ENCODE data around the gene TPM3.
"Not testable (repeated sequence)": the region's sequence is repeated elsewhere in the genome, so short reads cannot be mapped to it uniquely, and the experiment has no call there.

The TPM3 gene

DNA sequence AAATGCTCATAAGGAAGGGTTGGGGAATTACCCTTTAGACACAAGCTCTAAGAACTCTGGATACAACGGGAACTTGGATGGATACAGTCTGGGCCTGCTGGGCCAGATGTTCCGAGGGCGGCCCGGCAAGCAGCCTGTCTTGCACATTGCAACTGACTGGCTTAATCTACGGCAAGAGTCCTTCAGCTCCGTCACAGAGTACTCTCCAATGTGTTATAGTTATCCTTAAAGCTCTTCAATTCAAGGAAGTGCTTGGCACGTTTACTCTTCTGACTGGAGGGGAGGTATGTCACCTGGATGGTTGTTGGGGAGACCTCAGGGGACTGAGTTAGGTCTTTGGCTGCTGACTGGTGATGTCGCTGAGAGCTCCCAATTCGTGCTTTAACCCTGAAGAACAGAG is 15.4 kb upstream of the TPM3 start:
- no peak overlapping the region for H3K4me3 ChIP-seq (ENCODE audit: control insufficient read depth, low read depth, low read length)
- no peak for DNase-seq (ENCODE audit: low read depth)
- TF ChIP-seq, protein P1, sequence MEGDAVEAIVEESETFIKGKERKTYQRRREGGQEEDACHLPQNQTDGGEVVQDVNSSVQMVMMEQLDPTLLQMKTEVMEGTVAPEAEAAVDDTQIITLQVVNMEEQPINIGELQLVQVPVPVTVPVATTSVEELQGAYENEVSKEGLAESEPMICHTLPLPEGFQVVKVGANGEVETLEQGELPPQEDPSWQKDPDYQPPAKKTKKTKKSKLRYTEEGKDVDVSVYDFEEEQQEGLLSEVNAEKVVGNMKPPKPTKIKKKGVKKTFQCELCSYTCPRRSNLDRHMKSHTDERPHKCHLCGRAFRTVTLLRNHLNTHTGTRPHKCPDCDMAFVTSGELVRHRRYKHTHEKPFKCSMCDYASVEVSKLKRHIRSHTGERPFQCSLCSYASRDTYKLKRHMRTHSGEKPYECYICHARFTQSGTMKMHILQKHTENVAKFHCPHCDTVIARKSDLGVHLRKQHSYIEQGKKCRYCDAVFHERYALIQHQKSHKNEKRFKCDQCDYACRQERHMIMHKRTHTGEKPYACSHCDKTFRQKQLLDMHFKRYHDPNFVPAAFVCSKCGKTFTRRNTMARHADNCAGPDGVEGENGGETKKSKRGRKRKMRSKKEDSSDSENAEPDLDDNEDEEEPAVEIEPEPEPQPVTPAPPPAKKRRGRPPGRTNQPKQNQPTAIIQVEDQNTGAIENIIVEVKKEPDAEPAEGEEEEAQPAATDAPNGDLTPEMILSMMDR (IDR thresholded peaks at IDR 0.05; ENCODE audit: control insufficient read depth, insufficient read depth, low read depth, low read length, missing control alignments) = no peak

DNA sequence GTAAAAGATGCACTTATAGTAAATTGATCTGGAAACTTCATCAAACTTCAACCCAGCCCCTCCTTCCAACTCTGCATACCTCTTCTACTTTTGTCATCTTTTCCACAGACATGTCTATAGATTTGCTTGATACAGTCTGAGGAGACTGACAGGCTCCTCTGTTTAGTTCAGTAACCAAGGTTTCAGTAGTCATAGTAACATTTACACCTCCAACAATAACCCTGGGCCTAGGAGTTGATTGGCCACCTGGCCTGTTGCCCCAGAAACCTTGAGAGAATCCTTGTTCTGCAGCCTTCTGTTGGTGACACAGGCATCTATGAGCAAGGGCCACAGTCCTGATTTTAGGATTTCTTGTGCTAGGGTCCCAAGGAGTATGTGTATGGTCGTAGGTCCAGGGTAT is 14.3 kb upstream of the TPM3 start, which contains the start of gene CFAP141:
Gene CFAP141 (minus strand): TSS at position 138 of the 400 bp plus-strand sequence. CDS start 26 bp downstream, at position 112.
- no peak within 1 kb of the TSS for H3K4me3 ChIP-seq (ENCODE audit: control insufficient read depth, low read depth, low read length)
- DNase-seq (ENCODE audit: low read depth) = no peak
- TF ChIP-seq, protein P1 (IDR thresholded peaks at IDR 0.05; ENCODE audit: control insufficient read depth, insufficient read depth, low read depth, low read length, missing control alignments) = no peak

DNA sequence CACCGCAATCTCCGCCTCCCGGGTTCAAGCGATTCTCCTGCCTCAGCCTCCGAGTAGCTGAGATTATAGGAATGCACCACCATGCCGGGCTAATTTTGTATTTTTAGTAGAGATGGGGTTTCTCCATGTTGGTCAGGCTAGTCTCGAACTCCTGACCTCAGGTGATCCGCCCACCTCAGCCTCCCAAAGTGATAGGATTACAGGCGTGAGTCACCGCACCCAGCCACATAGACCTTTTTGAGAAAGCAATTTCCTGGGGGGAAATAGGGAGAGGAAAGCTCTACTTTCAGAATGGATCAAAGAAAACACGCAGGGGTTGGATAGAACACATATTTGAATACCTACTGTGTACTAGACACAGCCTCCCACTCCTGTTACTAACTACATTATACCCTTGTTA is 13.9 kb upstream of the TPM3 start:
- not testable (repeated sequence) for DNase-seq (ENCODE audit: low read depth); H3K4me3 ChIP-seq (ENCODE audit: control insufficient read depth, low read depth, low read length)

DNA sequence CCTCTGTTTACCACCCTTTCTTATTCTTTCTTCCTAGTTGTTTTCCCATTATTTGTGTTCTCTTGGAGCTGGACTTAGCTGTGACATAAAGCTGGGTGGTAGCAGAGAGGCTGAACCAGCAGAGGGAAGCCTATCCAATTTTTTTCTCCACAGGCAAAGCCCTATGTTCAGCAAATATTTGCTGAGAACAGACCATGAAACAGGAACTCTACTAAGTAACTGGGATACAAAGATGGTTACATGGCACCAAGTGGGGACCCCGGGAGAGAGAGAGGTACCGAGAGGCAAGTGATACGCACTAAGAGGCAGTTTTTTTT is 7.6 kb upstream of the TPM3 start:
- TF ChIP-seq, protein P1 (IDR thresholded peaks at IDR 0.05; ENCODE audit: control insufficient read depth, insufficient read depth, low read depth, low read length, missing control alignments) = peak; percentile 16
- no peak for DNase-seq (ENCODE audit: low read depth)
- H3K4me3 ChIP-seq (ENCODE audit: control insufficient read depth, low read depth, low read length) = no peak overlapping the region

DNA sequence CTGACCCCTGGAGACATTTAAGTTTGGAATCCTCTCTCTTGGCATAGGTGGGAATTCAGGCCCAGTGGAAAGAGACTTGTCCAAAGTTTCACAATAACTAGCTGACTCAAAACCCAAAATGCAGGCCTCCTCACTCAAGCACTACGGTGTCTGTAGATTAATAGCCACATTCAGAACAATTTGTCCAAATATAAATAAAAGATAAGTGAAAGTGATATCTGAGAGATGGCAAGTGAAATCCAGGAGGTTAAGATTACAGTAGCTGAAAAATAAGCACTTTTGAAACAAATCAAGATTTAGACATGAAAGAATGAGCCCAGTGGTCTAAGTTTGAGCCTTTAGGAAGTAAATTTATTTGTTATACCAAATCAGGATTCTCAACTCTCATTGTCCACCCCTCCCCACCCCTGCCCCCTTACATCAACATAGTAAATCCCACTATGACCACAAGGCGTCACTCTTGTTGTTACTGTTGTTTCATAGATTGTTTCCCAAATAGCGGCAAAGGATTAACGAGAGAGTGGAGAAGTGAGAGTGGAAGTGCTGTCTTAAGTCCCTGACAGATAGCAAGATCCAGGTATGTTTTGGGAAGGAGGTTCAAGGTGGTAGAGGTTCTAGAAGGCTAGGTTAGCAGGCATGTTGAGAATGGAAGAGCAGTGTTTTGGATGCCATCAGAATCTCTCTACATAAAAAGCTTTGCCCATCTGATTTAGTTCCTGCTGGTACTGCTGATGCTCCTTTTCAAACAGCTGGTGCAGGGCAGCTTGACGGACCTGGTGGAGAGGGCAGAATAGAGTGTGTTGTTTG is 7.1 kb upstream of the TPM3 start:
- H3K4me3 ChIP-seq (ENCODE audit: control insufficient read depth, low read depth, low read length) = no peak overlapping the region
- TF ChIP-seq, protein P1 (IDR thresholded peaks at IDR 0.05; ENCODE audit: control insufficient read depth, insufficient read depth, low read depth, low read length, missing control alignments) = peak; percentile 49
- no peak for DNase-seq (ENCODE audit: low read depth)

DNA sequence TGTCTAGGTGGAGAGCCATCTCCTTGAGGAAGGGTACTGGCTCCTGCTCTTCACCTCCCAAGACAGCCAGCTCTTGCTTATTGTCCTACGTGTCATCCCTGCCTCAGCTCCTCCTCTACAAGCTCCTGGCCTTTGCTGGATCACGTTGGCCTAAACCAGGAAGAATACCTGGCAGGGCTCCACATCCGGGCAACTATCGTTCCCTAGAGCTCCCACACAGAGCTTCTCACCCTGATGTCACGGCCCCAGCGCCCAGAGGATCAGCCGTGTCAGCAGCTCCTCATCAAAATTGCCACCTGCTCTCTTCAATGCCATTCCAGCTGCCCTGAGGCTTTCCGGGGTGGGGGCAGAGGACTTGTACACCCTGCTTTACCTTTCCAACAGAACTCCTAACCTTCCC is 1.9 kb upstream of the TPM3 start:
- H3K4me3 ChIP-seq (ENCODE audit: control insufficient read depth, low read depth, low read length) = no peak overlapping the region
- no peak for DNase-seq (ENCODE audit: low read depth)
- TF ChIP-seq, protein P1 (IDR thresholded peaks at IDR 0.05; ENCODE audit: control insufficient read depth, insufficient read depth, low read depth, low read length, missing control alignments) = no peak

DNA sequence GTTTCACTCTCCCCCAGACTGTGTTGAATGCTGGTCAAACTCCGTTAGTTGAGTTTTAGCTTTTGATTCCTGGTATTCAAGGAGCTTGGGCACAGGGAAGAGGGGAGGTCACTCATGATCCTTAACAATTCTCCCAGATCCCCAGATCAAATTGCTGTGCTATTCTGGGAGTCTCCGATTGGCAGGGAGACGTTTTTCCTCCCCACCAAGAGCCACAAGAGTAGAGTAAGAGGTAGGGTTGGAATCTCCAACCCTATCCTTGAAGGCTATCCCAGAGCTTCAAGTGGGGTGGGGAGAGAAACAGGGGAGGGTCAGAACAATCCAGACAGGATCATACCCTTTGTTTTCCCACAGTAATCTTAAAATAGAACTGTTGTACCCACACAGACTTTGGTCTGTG is 576 bp upstream of the TPM3 start:
- H3K4me3 ChIP-seq (ENCODE audit: control insufficient read depth, low read depth, low read length) = no peak overlapping the region
- TF ChIP-seq, protein P1 (IDR thresholded peaks at IDR 0.05; ENCODE audit: control insufficient read depth, insufficient read depth, low read depth, low read length, missing control alignments) = no peak
- no peak for DNase-seq (ENCODE audit: low read depth)

Measured in AG09309 (cell line).